Fibroblast of pulmonary artery (primary cell): ENCODE data around the gene QPRT.
"Not testable (repeated sequence)": the region's sequence is repeated elsewhere in the genome, so short reads cannot be mapped to it uniquely, and the experiment has no call there.

Source experiments
- DNase-seq: peaks from one replicate; pipeline ENCODE4 v3.0.0-alpha.2; 2010; ENCODE audit warnings: low read depth
- H3K4me3 ChIP-seq: replicated peaks from 2 replicates; pipeline ENCODE4 v1.5.1; 2011; ENCODE audit warnings: low read depth, mild to moderate bottlenecking, control low read depth, low read length, moderate library complexity
- CTCF ChIP-seq: IDR thresholded peaks from 2 replicates; pipeline ENCODE4 v1.5.1; 2011; ENCODE audit warnings: mild to moderate bottlenecking, control low read depth, low read length, inconsistent platforms; ENCODE audit errors: missing control alignments

QPRT gene

GRCh38 chr16:29714972-29715371 is 36.0 kb downstream of the QPRT start:
- H3K4me3 ChIP-seq, result no peak overlapping the region
- TF ChIP-seq CTCF, result no peak
- DNase-seq, result no peak

DNA sequence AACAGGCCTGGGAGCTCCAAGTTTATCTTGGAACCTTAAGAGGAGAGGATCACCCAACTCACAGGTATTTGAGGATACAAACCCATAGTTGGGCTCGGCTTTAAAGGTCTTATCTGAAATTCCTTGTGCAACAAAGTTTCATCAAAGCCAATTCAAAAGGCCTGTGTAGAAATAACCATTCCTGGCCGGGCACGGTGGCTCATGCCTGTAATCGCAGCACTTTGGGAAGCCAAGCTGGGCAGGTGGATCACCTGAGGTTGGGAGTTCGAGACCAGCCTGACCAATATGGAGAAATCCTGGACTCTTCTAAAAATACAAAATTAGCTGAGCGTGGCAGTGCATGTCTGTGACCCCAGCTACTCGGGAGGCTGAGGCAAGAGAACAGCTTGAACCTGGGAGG is 38.1 kb downstream of the QPRT start:
- TF ChIP-seq CTCF, result no peak
- H3K4me3 ChIP-seq, result no peak overlapping the region
- DNase-seq, result no peak

DNA sequence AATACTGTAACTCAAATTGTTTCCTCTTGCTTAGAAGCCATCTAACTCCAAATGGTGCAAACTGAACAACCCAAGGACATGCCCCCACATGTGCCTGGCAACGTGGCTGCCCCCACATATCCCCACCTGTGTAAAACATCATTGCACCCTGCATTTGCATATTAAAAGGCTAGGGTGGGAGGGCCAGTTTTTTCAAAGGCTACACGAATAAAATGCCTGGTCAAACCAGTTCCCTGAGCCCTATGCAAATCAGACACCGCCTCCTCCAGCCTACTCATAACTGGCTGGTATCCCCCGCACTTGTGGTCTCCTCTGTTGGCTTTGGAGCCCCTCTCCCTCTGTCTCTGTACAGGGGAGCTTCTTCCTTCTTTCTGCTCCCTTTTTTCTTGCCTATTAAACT is 40.1 kb downstream of the QPRT start:
- H3K4me3 ChIP-seq, result no peak overlapping the region
- no peak for DNase-seq
- TF ChIP-seq CTCF, result no peak

DNA sequence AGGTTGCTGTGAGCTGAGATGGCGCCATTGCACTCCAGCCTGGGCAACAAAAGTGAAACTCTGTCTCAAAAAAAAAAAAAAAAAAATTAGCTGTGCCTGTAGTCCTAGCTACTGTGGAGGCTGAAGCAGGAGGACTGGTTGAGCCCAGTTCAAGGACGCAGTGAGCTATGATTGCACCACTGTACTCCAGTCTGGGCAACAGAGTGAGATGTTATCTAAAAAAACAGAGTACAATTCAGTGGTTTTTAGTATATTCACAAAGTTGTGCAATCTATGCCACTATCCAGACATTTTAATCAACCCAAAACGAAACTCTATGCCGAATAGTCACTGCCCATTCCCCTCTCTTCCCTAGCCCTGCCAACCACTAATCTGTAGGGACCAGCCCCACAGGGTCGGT is 41.7 kb downstream of the QPRT start:
- no peak for TF ChIP-seq CTCF
- DNase-seq, result peak; percentile 22
- H3K4me3 ChIP-seq, result no peak overlapping the region

DNA sequence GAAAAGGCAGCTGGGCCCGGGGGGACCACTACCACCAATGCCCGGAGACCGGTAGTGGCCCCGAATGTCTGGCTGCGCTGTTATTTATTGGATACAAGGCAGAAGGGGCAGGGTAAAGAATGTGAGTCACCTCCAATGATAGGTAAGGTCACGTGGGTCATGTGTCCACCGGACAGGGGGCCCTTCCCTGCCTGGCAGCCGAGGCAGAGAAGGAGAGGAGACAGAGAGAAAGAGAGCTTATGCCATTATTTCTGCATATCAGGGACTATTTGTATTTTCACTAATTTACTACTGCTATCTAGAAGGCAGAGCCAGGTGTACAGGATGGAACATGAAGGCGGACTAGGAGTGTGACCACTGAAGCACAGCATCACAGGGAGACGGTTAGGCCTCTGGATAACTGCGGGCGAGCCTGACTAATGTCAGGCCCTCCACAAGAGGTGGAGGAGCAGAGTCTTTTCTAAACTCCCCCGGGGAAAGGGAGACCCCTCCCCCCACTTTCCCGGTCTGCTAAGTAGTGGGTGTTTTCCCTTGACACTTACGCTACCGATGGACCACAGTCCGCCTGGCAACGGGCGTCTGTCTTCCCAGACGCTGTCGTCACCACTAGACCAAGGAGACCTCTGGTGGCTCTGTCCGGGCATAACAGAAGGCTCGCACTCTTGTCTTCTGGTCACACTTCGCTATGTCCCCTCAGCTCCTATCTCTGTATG is 42.3 kb downstream of the QPRT start:
- peak; percentile 72 for DNase-seq
- not testable (repeated sequence) for H3K4me3 ChIP-seq
- peak; percentile 52 for TF ChIP-seq CTCF

DNA sequence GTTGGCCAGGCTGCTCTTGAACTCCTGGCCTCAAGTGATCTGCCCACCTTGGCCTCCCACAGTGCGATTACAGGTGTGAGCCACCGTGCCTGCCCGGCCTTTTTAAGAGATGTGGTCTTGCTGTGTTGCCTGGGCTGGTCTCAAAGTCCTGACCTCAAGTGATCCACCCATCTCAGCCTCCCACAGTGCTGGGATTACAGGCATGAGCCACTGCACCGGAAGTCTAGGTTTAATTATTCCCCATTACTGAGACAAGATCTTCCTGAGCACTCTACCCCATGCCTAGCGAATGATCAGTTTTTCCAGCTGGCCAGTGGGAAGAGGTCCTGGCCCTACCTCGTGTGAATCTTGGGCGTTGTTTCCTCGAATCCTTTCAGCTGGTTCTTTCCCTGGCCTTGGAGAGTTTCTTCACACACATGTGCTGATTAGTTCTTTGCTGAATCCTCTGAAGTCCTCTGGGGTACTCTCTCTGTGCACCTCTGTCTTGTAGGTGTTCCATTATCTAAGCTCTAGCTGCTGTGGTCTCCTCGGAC is 47.9 kb downstream of the QPRT start:
- TF ChIP-seq CTCF, result no peak
- no peak overlapping the region for H3K4me3 ChIP-seq
- DNase-seq, result no peak

- DNase-seq, result no peak
- no peak overlapping the region for H3K4me3 ChIP-seq
- no peak for TF ChIP-seq CTCF
Observed at GRCh38 chr16:29727452-29727851, 48.5 kb downstream of the QPRT start.
